ENCODE measurements around the gene HS2ST1. TPM values are rescaled to one million over a fixed set of nuclear protein-coding genes. Genes with fewer than 3 reads are reported as not detected.

The HS2ST1 gene
- polyA plus RNA-seq, 1 donor (not counting 4 experiments of a cell fraction or from before 2014, with no cell fraction given) = 18.7 TPM

DNA sequence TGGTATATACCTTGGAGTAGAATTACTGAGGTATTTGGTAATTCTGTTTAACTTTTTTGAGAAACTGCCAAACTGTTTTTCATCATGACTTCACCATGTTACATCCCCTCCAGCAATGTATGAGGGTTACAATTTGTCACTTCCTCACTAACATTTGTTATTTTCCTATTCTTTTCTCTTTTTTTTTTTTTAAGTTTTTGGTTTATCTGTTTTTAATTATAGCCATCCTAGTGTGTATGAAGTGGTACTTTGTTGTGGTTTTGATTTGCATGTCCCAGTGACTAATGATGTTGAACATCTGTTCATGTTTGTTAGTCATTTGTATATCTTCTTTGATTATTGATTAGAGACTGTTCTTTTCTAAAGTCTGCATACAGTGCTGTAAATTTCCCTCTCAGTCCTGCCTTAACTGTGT lies 147.3 kb downstream of the HS2ST1 start:
- Histone ChIP-seq H3K9me1 (ENCODE audit: control insufficient read depth, extremely low read depth, insufficient read depth, low read length) (no peaks in the 10 kb centered on the region), H3K27ac (ENCODE audit: control insufficient read depth, insufficient read depth, low read length) (no peak overlapping the region), H4K20me1 (ENCODE audit: control insufficient read depth, extremely low read depth, insufficient read depth, low read length) (no peaks in the 10 kb centered on the region), H3K4me1 (ENCODE audit: control insufficient read depth, extremely low read depth, insufficient read depth, low read length) (peaks cover 7% of the 10 kb centered on the region), H3K79me2 (ENCODE audit: control insufficient read depth, insufficient read depth, low read length) (no peaks in the 10 kb centered on the region), H3K9me3 (ENCODE audit: control insufficient read depth, low read depth, low read length) (no peaks in the 10 kb centered on the region), H3K4me2 (ENCODE audit: control insufficient read depth, extremely low read depth, insufficient read depth, low read depth, low read length) (no peak overlapping the region), H3K36me3 (ENCODE audit: control insufficient read depth in 2 of 2, extremely low read depth in 1 of 2, insufficient read depth in 2 of 2, low read length in 2 of 2) (no peaks in the 10 kb centered on the region), H3K9ac (ENCODE audit: control insufficient read depth, extremely low read depth, insufficient read depth, low read length) (no peak overlapping the region), H2AFZ (ENCODE audit: control insufficient read depth, low read length) (no peak overlapping the region), H3K4me3 (ENCODE audit: control insufficient read depth in 2 of 3, extremely low read depth in 1 of 3, insufficient read depth in 2 of 3, low read depth in 1 of 3, low read length in 3 of 3) (no peak overlapping the region), H3K27me3 (ENCODE audit: control insufficient read depth, extremely low read depth, insufficient read depth, low read length) (no peaks in the 10 kb centered on the region)
- FAIRE-seq (no peak), DNase-seq (ENCODE audit: low read depth, low spot score) (no peak)
- TF ChIP-seq, protein P1, sequence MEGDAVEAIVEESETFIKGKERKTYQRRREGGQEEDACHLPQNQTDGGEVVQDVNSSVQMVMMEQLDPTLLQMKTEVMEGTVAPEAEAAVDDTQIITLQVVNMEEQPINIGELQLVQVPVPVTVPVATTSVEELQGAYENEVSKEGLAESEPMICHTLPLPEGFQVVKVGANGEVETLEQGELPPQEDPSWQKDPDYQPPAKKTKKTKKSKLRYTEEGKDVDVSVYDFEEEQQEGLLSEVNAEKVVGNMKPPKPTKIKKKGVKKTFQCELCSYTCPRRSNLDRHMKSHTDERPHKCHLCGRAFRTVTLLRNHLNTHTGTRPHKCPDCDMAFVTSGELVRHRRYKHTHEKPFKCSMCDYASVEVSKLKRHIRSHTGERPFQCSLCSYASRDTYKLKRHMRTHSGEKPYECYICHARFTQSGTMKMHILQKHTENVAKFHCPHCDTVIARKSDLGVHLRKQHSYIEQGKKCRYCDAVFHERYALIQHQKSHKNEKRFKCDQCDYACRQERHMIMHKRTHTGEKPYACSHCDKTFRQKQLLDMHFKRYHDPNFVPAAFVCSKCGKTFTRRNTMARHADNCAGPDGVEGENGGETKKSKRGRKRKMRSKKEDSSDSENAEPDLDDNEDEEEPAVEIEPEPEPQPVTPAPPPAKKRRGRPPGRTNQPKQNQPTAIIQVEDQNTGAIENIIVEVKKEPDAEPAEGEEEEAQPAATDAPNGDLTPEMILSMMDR (optimal IDR thresholded peaks at IDR 0.05 in 1 of 3, IDR thresholded peaks at IDR 0.05 in 1 of 3, conservative IDR thresholded peaks at IDR 0.05 in 1 of 3; ENCODE audit: extremely low read depth in 1 of 3, insufficient read depth in 2 of 3, low read length in 3 of 3) = no peak
- no peak for TF ChIP-seq EZH2 (IDR thresholded peaks at IDR 0.05; ENCODE audit: low read length)
- dilution Hi-C loops (cut with MboI; ENCODE audit: extremely low pct_ligation_motif_present, low sequenced_read_pairs) = no loop called here

DNA sequence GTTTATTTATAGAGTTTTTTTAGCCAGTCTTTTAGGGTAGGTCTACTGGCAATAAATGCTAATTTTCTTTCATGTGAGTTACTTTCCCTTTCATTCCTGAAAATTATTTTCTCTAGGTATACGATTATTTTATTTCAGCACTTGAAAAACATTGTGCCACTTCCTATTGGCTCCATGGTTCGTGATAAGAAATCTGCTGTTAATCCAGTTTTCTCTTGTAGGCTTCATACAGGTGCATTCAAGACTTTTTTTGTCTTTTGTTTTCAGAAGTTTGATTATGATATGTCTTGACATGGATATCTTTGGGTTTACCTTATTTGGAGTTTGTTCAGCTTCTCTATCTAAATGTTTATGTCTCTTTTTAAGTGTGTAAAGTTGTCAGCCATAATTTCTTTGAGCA lies 148.3 kb downstream of the HS2ST1 start:
- Histone ChIP-seq H3K4me1 (ENCODE audit: control insufficient read depth, extremely low read depth, insufficient read depth, low read length) (peaks cover 7% of the 10 kb centered on the region), H3K4me3 (ENCODE audit: control insufficient read depth in 2 of 3, extremely low read depth in 1 of 3, insufficient read depth in 2 of 3, low read depth in 1 of 3, low read length in 3 of 3) (no peak overlapping the region), H2AFZ (ENCODE audit: control insufficient read depth, low read length) (no peak overlapping the region), H3K79me2 (ENCODE audit: control insufficient read depth, insufficient read depth, low read length) (no peaks in the 10 kb centered on the region), H3K27me3 (ENCODE audit: control insufficient read depth, extremely low read depth, insufficient read depth, low read length) (no peaks in the 10 kb centered on the region), H3K9me1 (ENCODE audit: control insufficient read depth, extremely low read depth, insufficient read depth, low read length) (no peaks in the 10 kb centered on the region), H3K36me3 (ENCODE audit: control insufficient read depth in 2 of 2, extremely low read depth in 1 of 2, insufficient read depth in 2 of 2, low read length in 2 of 2) (no peaks in the 10 kb centered on the region), H3K9me3 (ENCODE audit: control insufficient read depth, low read depth, low read length) (no peaks in the 10 kb centered on the region), H3K4me2 (ENCODE audit: control insufficient read depth, extremely low read depth, insufficient read depth, low read depth, low read length) (no peak overlapping the region), H4K20me1 (ENCODE audit: control insufficient read depth, extremely low read depth, insufficient read depth, low read length) (no peaks in the 10 kb centered on the region), H3K9ac (ENCODE audit: control insufficient read depth, extremely low read depth, insufficient read depth, low read length) (no peak overlapping the region), H3K27ac (ENCODE audit: control insufficient read depth, insufficient read depth, low read length) (no peak overlapping the region)
- TF ChIP-seq EZH2 (IDR thresholded peaks at IDR 0.05; ENCODE audit: low read length) = no peak
- TF ChIP-seq, protein P1 (optimal IDR thresholded peaks at IDR 0.05 in 1 of 3, IDR thresholded peaks at IDR 0.05 in 1 of 3, conservative IDR thresholded peaks at IDR 0.05 in 1 of 3; ENCODE audit: extremely low read depth in 1 of 3, insufficient read depth in 2 of 3, low read length in 3 of 3) = no peak
- dilution Hi-C loops (cut with MboI; ENCODE audit: extremely low pct_ligation_motif_present, low sequenced_read_pairs) = no loop called here
- FAIRE-seq = no peak
- DNase-seq (ENCODE audit: low read depth, low spot score) = no peak

All from keratinocyte (primary cell).